ENCODE measurements around the gene RIMS4. TPM values are rescaled to one million over a fixed set of nuclear protein-coding genes. Genes with fewer than 3 reads are reported as not detected.
"Not testable (repeated sequence)": the region's sequence is repeated elsewhere in the genome, so short reads cannot be mapped to it uniquely, and the experiment has no call there.

Gene RIMS4
- total and polyA plus RNA-seq, 9 donors, result 5.7 to 13.2 (median 10.1) TPM

DNA sequence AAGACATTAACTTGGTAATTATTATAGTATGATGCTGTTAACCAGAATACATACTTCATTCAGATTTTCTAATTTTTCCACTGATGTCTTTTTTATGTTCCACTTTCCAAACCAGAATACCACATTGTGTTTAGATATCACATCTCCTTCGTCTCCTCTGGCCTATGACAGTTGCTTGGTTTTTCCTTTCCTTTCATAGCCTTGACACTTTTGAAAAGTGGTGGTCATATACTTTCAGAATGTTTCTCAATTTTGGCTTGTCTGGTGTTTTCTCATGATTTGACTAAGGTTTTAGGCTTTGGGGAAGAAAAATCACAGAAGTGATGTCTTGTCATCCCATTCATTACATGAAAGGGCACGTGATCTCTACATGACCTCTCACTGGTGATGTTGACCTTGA is 24.3 kb upstream of the RIMS4 start:
- Histone ChIP-seq H3K4me1 (ENCODE audit: control insufficient read depth, insufficient read depth, low read length) (peaks cover 17% of the 10 kb centered on the region), H3K27ac (ENCODE audit: low read length) (no peak overlapping the region), H3K27me3 (ENCODE audit: control insufficient read depth, insufficient read depth, low read length) (peaks cover 9% of the 10 kb centered on the region), H3K4me3 (ENCODE audit: low read length) (no peak overlapping the region), H3K9me3 (replicated peaks; ENCODE audit: control insufficient read depth, low read depth, low read length) (no peaks in the 10 kb centered on the region), H3K36me3 (ENCODE audit: control insufficient read depth, insufficient read depth, low read length) (no peaks in the 10 kb centered on the region)
- WGBS (ENCODE audit: insufficient coverage), result no CpG with 5 or more reads among the region's 2 CpGs
- no peak for DNase-seq

GRCh38 chr20:44833437-44833836 is 23.1 kb upstream of the RIMS4 start:
- Histone ChIP-seq H3K36me3 (ENCODE audit: control insufficient read depth, insufficient read depth, low read length) (no peaks in the 10 kb centered on the region), H3K27me3 (ENCODE audit: control insufficient read depth, insufficient read depth, low read length) (peaks cover 11% of the 10 kb centered on the region), H3K9me3 (replicated peaks; ENCODE audit: control insufficient read depth, low read depth, low read length) (no peaks in the 10 kb centered on the region), H3K4me3 (ENCODE audit: low read length) (no peak overlapping the region), H3K27ac (ENCODE audit: low read length) (no peak overlapping the region), H3K4me1 (ENCODE audit: control insufficient read depth, insufficient read depth, low read length) (peaks cover 17% of the 10 kb centered on the region)
- WGBS (ENCODE audit: insufficient coverage), result no CpG with 5 or more reads among the region's 1 CpG
- DNase-seq, result no peak

DNA sequence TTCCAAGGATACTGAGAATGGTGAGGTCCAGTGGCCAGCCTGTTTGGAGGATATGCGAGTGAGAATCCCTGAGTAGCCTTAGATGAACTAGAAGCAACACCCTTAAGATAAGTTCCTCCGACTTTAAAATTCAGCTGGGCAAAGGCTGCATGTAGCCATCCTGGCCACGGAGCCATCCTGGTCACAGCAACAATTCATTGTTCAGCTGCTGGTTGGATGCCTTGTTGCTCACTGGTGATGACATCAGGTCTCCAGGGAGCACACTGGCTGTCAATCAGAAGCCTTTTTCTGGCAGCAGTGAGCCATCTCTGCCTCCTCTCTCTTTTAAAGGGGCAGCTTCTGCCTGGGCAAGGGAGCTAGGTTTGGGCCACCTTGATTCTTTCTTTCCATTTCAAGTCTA is 22.4 kb upstream of the RIMS4 start:
- Histone ChIP-seq H3K27me3 (ENCODE audit: control insufficient read depth, insufficient read depth, low read length) (peaks cover 9% of the 10 kb centered on the region), H3K4me1 (ENCODE audit: control insufficient read depth, insufficient read depth, low read length) (peaks cover 15% of the 10 kb centered on the region), H3K9me3 (replicated peaks; ENCODE audit: control insufficient read depth, low read depth, low read length) (no peaks in the 10 kb centered on the region), H3K4me3 (ENCODE audit: low read length) (no peak overlapping the region), H3K36me3 (ENCODE audit: control insufficient read depth, insufficient read depth, low read length) (no peaks in the 10 kb centered on the region), H3K27ac (ENCODE audit: low read length) (no peak overlapping the region)
- WGBS (ENCODE audit: insufficient coverage), result 59% methylated on average over 2 of the region's 3 CpGs
- DNase-seq, result peak; percentile 29

GRCh38 chr20:44830995-44831394 is 20.6 kb upstream of the RIMS4 start:
- H3K27ac ChIP-seq (ENCODE audit: low read length), result no peak overlapping the region
- WGBS (ENCODE audit: insufficient coverage), result no CpG with 5 or more reads among the region's 1 CpG
- no peaks in the 10 kb centered on the region for H3K9me3 ChIP-seq (replicated peaks; ENCODE audit: control insufficient read depth, low read depth, low read length)
- no peak overlapping the region for H3K4me3 ChIP-seq (ENCODE audit: low read length)
- H3K4me1 ChIP-seq (ENCODE audit: control insufficient read depth, insufficient read depth, low read length), result peaks cover 9% of the 10 kb centered on the region
- no peak for DNase-seq
- H3K27me3 ChIP-seq (ENCODE audit: control insufficient read depth, insufficient read depth, low read length), result peaks cover 8% of the 10 kb centered on the region
- H3K36me3 ChIP-seq (ENCODE audit: control insufficient read depth, insufficient read depth, low read length), result no peaks in the 10 kb centered on the region

DNA sequence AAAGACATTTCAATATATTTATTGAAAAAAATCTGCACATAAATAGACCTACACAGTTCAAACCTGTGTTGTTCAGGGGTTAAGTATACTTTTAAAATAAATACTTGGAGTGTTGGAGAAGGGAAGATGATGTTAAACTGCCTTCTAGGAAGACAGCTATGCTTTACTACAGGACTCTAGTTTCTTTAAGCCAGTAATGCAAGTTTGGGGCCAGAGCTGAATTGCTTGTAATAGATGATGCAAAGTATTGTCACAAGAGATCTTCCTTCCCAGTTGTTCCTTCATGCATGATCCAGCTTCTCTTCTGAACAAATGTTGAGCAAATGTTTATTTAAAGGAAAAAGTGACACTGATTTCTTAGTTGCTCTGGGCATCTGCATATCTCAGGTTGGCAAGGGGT is 20.2 kb upstream of the RIMS4 start:
- peaks cover 8% of the 10 kb centered on the region for H3K27me3 ChIP-seq (ENCODE audit: control insufficient read depth, insufficient read depth, low read length)
- no peaks in the 10 kb centered on the region for H3K9me3 ChIP-seq (replicated peaks; ENCODE audit: control insufficient read depth, low read depth, low read length)
- no peak overlapping the region for H3K27ac ChIP-seq (ENCODE audit: low read length)
- H3K36me3 ChIP-seq (ENCODE audit: control insufficient read depth, insufficient read depth, low read length), result no peaks in the 10 kb centered on the region
- DNase-seq, result no peak
- H3K4me3 ChIP-seq (ENCODE audit: low read length), result no peak overlapping the region
- H3K4me1 ChIP-seq (ENCODE audit: control insufficient read depth, insufficient read depth, low read length), result peaks cover 4% of the 10 kb centered on the region

DNA sequence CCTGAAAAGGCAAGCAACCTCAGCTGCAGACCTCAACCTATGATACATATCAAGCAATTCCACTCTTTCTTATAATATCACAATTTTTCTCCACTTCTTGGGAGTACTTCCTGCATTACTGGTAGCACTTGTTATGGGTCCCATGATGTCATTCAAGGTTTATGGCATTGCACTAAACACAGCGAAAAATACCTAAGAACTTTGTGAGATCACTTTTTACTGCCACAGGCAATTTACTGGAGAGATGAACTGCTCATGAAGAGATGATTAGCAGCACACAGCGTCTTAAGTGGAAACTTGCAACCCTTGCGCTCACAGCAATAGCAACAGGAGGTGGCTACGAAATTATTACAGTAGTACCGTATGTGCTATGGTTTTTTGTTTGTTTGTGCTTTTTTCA is 19.3 kb upstream of the RIMS4 start:
- no peak overlapping the region for H3K4me3 ChIP-seq (ENCODE audit: low read length)
- H3K4me1 ChIP-seq (ENCODE audit: control insufficient read depth, insufficient read depth, low read length), result peaks cover 4% of the 10 kb centered on the region
- peaks cover 8% of the 10 kb centered on the region for H3K27me3 ChIP-seq (ENCODE audit: control insufficient read depth, insufficient read depth, low read length)
- 60% methylated on average over 2 of the region's 5 CpGs for WGBS (ENCODE audit: insufficient coverage)
- H3K9me3 ChIP-seq (replicated peaks; ENCODE audit: control insufficient read depth, low read depth, low read length), result no peaks in the 10 kb centered on the region
- H3K36me3 ChIP-seq (ENCODE audit: control insufficient read depth, insufficient read depth, low read length), result no peaks in the 10 kb centered on the region
- no peak for DNase-seq
- no peak overlapping the region for H3K27ac ChIP-seq (ENCODE audit: low read length)

- Histone ChIP-seq H3K27ac (ENCODE audit: low read length) (no peak overlapping the region), H3K9me3 (replicated peaks; ENCODE audit: control insufficient read depth, low read depth, low read length) (no peaks in the 10 kb centered on the region), H3K4me1 (ENCODE audit: control insufficient read depth, insufficient read depth, low read length) (peaks cover 4% of the 10 kb centered on the region), H3K36me3 (ENCODE audit: control insufficient read depth, insufficient read depth, low read length) (no peaks in the 10 kb centered on the region), H3K27me3 (ENCODE audit: control insufficient read depth, insufficient read depth, low read length) (peaks cover 8% of the 10 kb centered on the region), H3K4me3 (ENCODE audit: low read length) (no peak overlapping the region)
- DNase-seq, result no peak
- WGBS (ENCODE audit: insufficient coverage), result 39% methylated on average over 2 of the region's 2 CpGs
Observed at GRCh38 chr20:44828640-44829039, 18.3 kb upstream of the RIMS4 start.

DNA sequence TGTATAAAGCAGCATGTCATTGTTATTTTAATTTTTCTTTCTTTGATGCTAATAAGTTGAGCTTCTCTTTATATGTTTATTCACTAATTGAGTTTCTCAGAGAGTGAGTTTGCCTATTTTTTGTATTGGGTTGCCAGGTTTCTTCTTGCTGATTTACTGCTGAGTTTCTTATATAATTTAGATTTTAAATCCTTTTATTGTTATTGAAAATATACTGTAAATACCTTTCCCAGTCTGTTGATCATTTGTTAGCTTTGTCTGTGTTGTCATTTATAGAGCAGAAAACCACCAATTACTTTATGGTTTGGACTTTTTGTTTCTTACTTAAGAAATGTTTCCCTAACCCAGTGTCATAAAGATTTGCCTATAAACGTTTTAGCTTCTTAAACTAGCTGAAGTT is 17.1 kb upstream of the RIMS4 start:
- Histone ChIP-seq H3K36me3 (ENCODE audit: control insufficient read depth, insufficient read depth, low read length) (no peaks in the 10 kb centered on the region), H3K4me3 (ENCODE audit: low read length) (no peak overlapping the region), H3K9me3 (replicated peaks; ENCODE audit: control insufficient read depth, low read depth, low read length) (no peaks in the 10 kb centered on the region), H3K4me1 (ENCODE audit: control insufficient read depth, insufficient read depth, low read length) (no peaks in the 10 kb centered on the region), H3K27ac (ENCODE audit: low read length) (no peak overlapping the region), H3K27me3 (ENCODE audit: control insufficient read depth, insufficient read depth, low read length) (peaks cover 5% of the 10 kb centered on the region)
- WGBS (ENCODE audit: insufficient coverage), result no CpG with 5 or more reads among the region's 1 CpG
- DNase-seq, result no peak

DNA sequence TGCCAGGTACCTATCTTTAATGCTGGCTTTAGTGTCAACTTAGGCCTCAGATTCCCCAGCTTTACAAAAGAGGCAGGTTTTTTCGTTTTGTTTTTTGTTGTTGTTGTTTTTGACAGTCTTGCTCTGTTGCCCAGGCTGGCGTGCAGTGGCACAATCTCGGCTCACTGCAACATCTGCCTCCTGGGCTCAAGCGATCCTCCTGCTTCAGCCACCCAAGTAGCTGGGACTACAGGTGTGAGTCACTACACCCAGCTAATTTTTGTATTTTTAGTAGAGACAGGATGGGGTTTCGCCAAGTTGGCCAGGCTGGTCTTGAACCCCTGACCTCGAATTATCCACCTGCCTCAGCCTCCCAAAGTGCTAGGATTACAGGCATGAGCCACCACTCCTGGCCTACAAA is 11.2 kb upstream of the RIMS4 start:
- not testable (repeated sequence) for H3K4me3 ChIP-seq (ENCODE audit: low read length); H3K9me3 ChIP-seq (replicated peaks; ENCODE audit: control insufficient read depth, low read depth, low read length); H3K27ac ChIP-seq (ENCODE audit: low read length); H3K36me3 ChIP-seq (ENCODE audit: control insufficient read depth, insufficient read depth, low read length); DNase-seq; H3K27me3 ChIP-seq (ENCODE audit: control insufficient read depth, insufficient read depth, low read length); H3K4me1 ChIP-seq (ENCODE audit: control insufficient read depth, insufficient read depth, low read length)
- 73% methylated on average over 4 of the region's 6 CpGs for WGBS (ENCODE audit: insufficient coverage)

DNA sequence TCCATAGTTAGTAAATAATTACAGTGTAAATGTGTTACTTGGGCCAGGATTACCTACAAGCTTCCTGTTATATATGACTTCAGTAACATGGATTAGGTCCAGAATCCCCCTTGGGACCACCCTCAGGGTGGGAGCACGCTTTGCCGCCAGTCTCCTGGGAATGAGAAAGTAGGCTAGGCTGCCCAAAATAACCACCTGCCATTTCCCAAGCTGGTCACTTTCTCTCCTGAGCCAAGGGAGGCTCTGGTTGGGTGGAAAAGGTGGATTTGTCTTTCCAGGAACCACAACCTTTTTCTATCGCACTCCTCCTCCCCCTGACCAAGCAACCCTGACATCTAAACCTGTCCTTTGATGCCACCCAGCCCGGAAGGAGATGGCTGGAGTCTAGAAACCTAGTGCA is 9.6 kb upstream of the RIMS4 start:
- DNase-seq, result no peak
- H3K4me1 ChIP-seq (ENCODE audit: control insufficient read depth, insufficient read depth, low read length), result no peaks in the 10 kb centered on the region
- H3K36me3 ChIP-seq (ENCODE audit: control insufficient read depth, insufficient read depth, low read length), result no peaks in the 10 kb centered on the region
- peaks cover 4% of the 10 kb centered on the region for H3K27me3 ChIP-seq (ENCODE audit: control insufficient read depth, insufficient read depth, low read length)
- H3K4me3 ChIP-seq (ENCODE audit: low read length), result no peak overlapping the region
- WGBS (ENCODE audit: insufficient coverage), result no CpG with 5 or more reads among the region's 4 CpGs
- H3K9me3 ChIP-seq (replicated peaks; ENCODE audit: control insufficient read depth, low read depth, low read length), result no peaks in the 10 kb centered on the region
- no peak overlapping the region for H3K27ac ChIP-seq (ENCODE audit: low read length)

DNA sequence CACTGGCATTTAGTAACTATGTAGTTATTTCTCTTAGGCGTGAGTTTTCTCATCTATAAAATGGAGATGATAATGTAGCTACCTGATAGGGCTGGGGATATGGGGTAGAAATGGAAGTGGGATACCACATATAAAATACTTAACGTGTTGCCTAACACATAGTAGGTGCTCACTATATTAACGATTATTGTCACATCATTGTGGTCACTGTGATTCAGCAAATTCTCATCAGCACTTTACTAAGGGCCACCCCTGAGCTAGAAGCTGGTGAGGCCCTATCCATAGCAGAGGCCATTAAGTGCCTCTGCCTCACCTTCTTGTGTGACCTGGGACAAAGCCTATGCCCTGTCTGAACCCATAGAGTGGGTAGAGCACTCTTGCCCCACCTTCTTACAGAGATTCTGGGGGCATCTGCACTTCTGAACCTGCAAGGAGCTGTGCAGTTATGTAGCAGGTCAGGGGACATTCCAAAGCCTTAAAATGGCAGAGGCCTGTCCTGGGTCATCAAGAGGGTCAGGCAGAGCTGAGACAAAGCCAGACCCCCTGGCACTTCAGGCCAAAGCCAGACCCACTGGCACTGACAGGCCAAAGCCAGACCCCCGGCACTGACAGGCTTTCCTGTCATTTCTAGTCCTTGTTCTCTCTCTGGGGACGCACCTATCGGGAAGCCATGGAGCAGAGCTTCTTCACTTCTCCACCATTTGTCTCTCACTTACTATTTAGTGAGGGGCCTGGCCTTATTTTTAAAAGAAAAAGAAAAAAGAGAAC is 7.0 kb upstream of the RIMS4 start:
- no peaks in the 10 kb centered on the region for H3K9me3 ChIP-seq (replicated peaks; ENCODE audit: control insufficient read depth, low read depth, low read length)
- H3K27ac ChIP-seq (ENCODE audit: low read length), result no peak overlapping the region
- peaks cover 7% of the 10 kb centered on the region for H3K27me3 ChIP-seq (ENCODE audit: control insufficient read depth, insufficient read depth, low read length)
- WGBS (ENCODE audit: insufficient coverage), result 86% methylated on average over 3 of the region's 6 CpGs
- H3K4me3 ChIP-seq (ENCODE audit: low read length), result no peak overlapping the region
- DNase-seq, result no peak
- no peaks in the 10 kb centered on the region for H3K4me1 ChIP-seq (ENCODE audit: control insufficient read depth, insufficient read depth, low read length)
- H3K36me3 ChIP-seq (ENCODE audit: control insufficient read depth, insufficient read depth, low read length), result no peaks in the 10 kb centered on the region

All from muscle of leg (tissue), 11 donors.